TTC549 (cell line): ENCODE data around the gene ITPK1.

ENCODE experiments used
- FAIRE-seq: peaks from 2 replicates; lab custom pipeline; 2012; peaks lifted over from hg19 to GRCh38; lab: Jason Lieb, UNC

Gene ITPK1

GRCh38 chr14:92934196-92935085 lies 181.3 kb downstream of the ITPK1 start:
- no peak for FAIRE-seq

- FAIRE-seq: no peak
Observed at GRCh38 chr14:92933481-92933880, 182.2 kb downstream of the ITPK1 start.

- FAIRE-seq: no peak
Observed at GRCh38 chr14:92932448-92933395, 183.0 kb downstream of the ITPK1 start.

GRCh38 chr14:92931681-92932447 lies 183.9 kb downstream of the ITPK1 start:
- FAIRE-seq: no peak

- FAIRE-seq: no peak
Observed at GRCh38 chr14:92930737-92931602, 184.8 kb downstream of the ITPK1 start.

- no peak for FAIRE-seq
Observed at GRCh38 chr14:92929689-92930608, 185.8 kb downstream of the ITPK1 start.

GRCh38 chr14:92928961-92929688 lies 186.6 kb downstream of the ITPK1 start:
- no peak for FAIRE-seq

GRCh38 chr14:92928258-92928629 lies 187.5 kb downstream of the ITPK1 start:
- no peak for FAIRE-seq

- no peak for FAIRE-seq
Observed at GRCh38 chr14:92927349-92928257, 188.1 kb downstream of the ITPK1 start.

- FAIRE-seq: no peak
Observed at GRCh38 chr14:92926931-92927330, 188.8 kb downstream of the ITPK1 start.

GRCh38 chr14:92926180-92926845 lies 189.4 kb downstream of the ITPK1 start:
- FAIRE-seq: no peak

GRCh38 chr14:92925446-92925845 lies 190.3 kb downstream of the ITPK1 start:
- no peak for FAIRE-seq

- no peak for FAIRE-seq
Observed at GRCh38 chr14:92924247-92924646, 191.5 kb downstream of the ITPK1 start.

- FAIRE-seq: no peak
Observed at GRCh38 chr14:92923744-92924103, 192.0 kb downstream of the ITPK1 start.

- no peak for FAIRE-seq
Observed at GRCh38 chr14:92922883-92923743, 192.6 kb downstream of the ITPK1 start, which contains the start of gene CHGA. TSS of gene CHGA (plus strand) at chr14:92923150. CDS start at chr14:92923360, 210 bp downstream.

- no peak for FAIRE-seq
Observed at GRCh38 chr14:92922155-92922735, 193.5 kb downstream of the ITPK1 start.
